ENCODE measurements around the gene TMA7.

TMA7 gene

GRCh38 chr3:48474619-48475018 is 34.6 kb downstream of the TMA7 start:
- no peaks in the 10 kb centered on the region for H3K27me3 ChIP-seq (ENCODE audit: insufficient read depth, low read length)
- H3K27ac ChIP-seq (ENCODE audit: low read depth, low read length, poor library complexity, severe bottlenecking), result no peak overlapping the region
- no peak overlapping the region for H3K4me3 ChIP-seq (ENCODE audit: low read depth, low read length, poor library complexity, severe bottlenecking)
- H3K9ac ChIP-seq (ENCODE audit: low read length), result no peak overlapping the region
- H3K4me2 ChIP-seq (ENCODE audit: low read length), result no peak overlapping the region
- H3F3A ChIP-seq (ENCODE audit: insufficient read depth, low read length), result no peaks in the 10 kb centered on the region
- no peaks in the 10 kb centered on the region for H4K20me1 ChIP-seq (ENCODE audit: insufficient read depth, low read length)
- no peaks in the 10 kb centered on the region for H3K9me2 ChIP-seq (ENCODE audit: low read depth, low read length)
- TF ChIP-seq, protein P1, sequence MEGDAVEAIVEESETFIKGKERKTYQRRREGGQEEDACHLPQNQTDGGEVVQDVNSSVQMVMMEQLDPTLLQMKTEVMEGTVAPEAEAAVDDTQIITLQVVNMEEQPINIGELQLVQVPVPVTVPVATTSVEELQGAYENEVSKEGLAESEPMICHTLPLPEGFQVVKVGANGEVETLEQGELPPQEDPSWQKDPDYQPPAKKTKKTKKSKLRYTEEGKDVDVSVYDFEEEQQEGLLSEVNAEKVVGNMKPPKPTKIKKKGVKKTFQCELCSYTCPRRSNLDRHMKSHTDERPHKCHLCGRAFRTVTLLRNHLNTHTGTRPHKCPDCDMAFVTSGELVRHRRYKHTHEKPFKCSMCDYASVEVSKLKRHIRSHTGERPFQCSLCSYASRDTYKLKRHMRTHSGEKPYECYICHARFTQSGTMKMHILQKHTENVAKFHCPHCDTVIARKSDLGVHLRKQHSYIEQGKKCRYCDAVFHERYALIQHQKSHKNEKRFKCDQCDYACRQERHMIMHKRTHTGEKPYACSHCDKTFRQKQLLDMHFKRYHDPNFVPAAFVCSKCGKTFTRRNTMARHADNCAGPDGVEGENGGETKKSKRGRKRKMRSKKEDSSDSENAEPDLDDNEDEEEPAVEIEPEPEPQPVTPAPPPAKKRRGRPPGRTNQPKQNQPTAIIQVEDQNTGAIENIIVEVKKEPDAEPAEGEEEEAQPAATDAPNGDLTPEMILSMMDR (IDR thresholded peaks at IDR 0.05; ENCODE audit: low read length), result no peak
- no peak for TF ChIP-seq EZH2 (IDR thresholded peaks at IDR 0.05; ENCODE audit: borderline replicate concordance, low read length)
- peaks cover 60% of the 10 kb centered on the region for H3K4me1 ChIP-seq (ENCODE audit: insufficient read depth, low read length, severe bottlenecking)
- no peaks in the 10 kb centered on the region for H3K79me2 ChIP-seq (ENCODE audit: insufficient read depth, low read length)
- H3K36me3 ChIP-seq (ENCODE audit: insufficient read depth, low read length), result peaks cover 6% of the 10 kb centered on the region; the same call in 1 of the 2 replicates
- H3K9me3 ChIP-seq (ENCODE audit: low read length), result no peaks in the 10 kb centered on the region
- no peak overlapping the region for H2AFZ ChIP-seq (ENCODE audit: low read length)

DNA sequence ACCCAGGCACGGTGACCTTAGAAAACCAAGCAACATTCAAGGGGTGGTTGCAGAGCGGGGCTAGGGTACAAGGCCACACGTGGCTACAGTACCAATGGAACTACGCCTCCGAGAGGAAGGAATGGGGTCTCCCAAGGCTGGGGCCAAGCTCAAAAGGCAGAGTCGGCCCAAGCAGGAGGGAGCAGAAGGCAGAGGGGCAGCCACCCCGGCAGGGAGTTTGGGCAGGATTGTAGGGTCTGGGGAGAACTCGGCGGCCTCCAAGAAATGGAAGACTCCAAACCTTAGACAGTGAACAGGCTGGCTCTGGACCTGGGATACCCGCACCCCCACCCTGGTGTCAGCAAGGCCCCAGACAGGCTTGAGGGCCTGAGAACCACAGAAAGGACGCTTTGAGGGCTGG is 35.1 kb downstream of the TMA7 start:
- no peak overlapping the region for H3K9ac ChIP-seq (ENCODE audit: low read length)
- no peak overlapping the region for H3K4me2 ChIP-seq (ENCODE audit: low read length)

DNA sequence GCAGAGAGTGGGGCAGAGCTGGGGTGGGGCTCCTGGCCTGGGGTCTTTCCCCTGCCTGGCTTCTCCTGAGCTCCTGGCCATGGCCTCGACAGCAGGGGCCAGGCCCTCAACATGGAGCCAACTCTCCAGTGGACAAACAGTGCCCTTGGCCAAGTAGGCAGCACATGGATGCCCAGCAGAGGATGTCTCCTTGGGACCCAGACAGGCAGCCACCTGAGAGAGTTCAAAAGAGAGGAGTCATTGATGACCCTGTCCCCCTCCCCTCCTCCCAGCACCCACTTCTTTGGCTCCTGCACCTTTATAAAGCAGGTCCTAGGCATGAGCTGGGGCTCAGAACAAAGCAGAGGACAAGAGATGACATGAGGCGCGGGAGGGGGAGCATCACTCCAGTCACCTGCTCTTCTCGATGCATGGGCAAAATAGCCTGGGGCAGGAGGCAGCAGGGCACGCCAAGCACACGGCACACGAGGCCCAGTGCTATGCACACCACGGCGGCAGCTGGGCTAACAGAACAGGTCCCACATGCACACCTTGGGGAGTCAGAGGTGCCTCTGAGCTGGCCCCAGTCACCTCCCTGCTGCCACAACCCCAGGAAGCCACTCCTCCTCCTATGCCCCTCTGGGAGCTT is 36.5 kb downstream of the TMA7 start:
- Histone ChIP-seq H3K4me1 (ENCODE audit: insufficient read depth, low read length, severe bottlenecking) (peaks cover 47% of the 10 kb centered on the region), H3K27me3 (ENCODE audit: insufficient read depth, low read length) (no peaks in the 10 kb centered on the region), H3K4me2 (ENCODE audit: low read length) (no peak overlapping the region), H3K9me2 (ENCODE audit: low read depth, low read length) (no peaks in the 10 kb centered on the region), H3K27ac (ENCODE audit: low read depth, low read length, poor library complexity, severe bottlenecking) (no peak overlapping the region), H3K4me3 (ENCODE audit: low read depth, low read length, poor library complexity, severe bottlenecking) (no peak overlapping the region), H2AFZ (ENCODE audit: low read length) (no peak overlapping the region), H3K9me3 (ENCODE audit: low read length) (no peaks in the 10 kb centered on the region), H4K20me1 (ENCODE audit: insufficient read depth, low read length) (no peaks in the 10 kb centered on the region), H3F3A (ENCODE audit: insufficient read depth, low read length) (no peaks in the 10 kb centered on the region), H3K36me3 (ENCODE audit: insufficient read depth, low read length) (no peaks in the 10 kb centered on the region), H3K9ac (ENCODE audit: low read length) (no peak overlapping the region), H3K79me2 (ENCODE audit: insufficient read depth, low read length) (no peaks in the 10 kb centered on the region)
- TF ChIP-seq, protein P1 (IDR thresholded peaks at IDR 0.05; ENCODE audit: low read length), result no peak
- TF ChIP-seq EZH2 (IDR thresholded peaks at IDR 0.05; ENCODE audit: borderline replicate concordance, low read length), result no peak

More for the DNA sequence above, 35.1 kb downstream of the TMA7 start:
- H3K4me1 ChIP-seq (ENCODE audit: insufficient read depth, low read length, severe bottlenecking), result peaks cover 55% of the 10 kb centered on the region
- H4K20me1 ChIP-seq (ENCODE audit: insufficient read depth, low read length), result no peaks in the 10 kb centered on the region
- no peaks in the 10 kb centered on the region for H3K9me2 ChIP-seq (ENCODE audit: low read depth, low read length)
- no peaks in the 10 kb centered on the region for H3K27me3 ChIP-seq (ENCODE audit: insufficient read depth, low read length)
- H2AFZ ChIP-seq (ENCODE audit: low read length), result no peak overlapping the region
- H3K27ac ChIP-seq (ENCODE audit: low read depth, low read length, poor library complexity, severe bottlenecking), result no peak overlapping the region
- no peaks in the 10 kb centered on the region for H3F3A ChIP-seq (ENCODE audit: insufficient read depth, low read length)
- TF ChIP-seq, protein P1 (IDR thresholded peaks at IDR 0.05; ENCODE audit: low read length), result no peak
- TF ChIP-seq EZH2 (IDR thresholded peaks at IDR 0.05; ENCODE audit: borderline replicate concordance, low read length), result no peak
- H3K36me3 ChIP-seq (ENCODE audit: insufficient read depth, low read length), result peaks cover 2% of the 10 kb centered on the region; the same call in 1 of the 2 replicates
- no peaks in the 10 kb centered on the region for H3K9me3 ChIP-seq (ENCODE audit: low read length)
- H3K79me2 ChIP-seq (ENCODE audit: insufficient read depth, low read length), result no peaks in the 10 kb centered on the region
- H3K4me3 ChIP-seq (ENCODE audit: low read depth, low read length, poor library complexity, severe bottlenecking), result no peak overlapping the region
